HepG2 (cell line): ENCODE measurements around the gene CRAMP1. TPM values are rescaled to one million over a fixed set of nuclear protein-coding genes. Genes with fewer than 3 reads are reported as not detected.

Experiments used
- ATAC-seq: fragments of 200-7000 bp; cut with Tn5 transposase; 3 replicates; pipeline ENCODE4 v1.9.1; 2020; ENCODE audit warnings: mild to moderate bottlenecking, moderate library complexity
- BruUV-seq: library from RNA; stranded (reverse); fragments of 400-500 nt; replicated peaks from 2 replicates; lab custom pipeline; 2021; lab: Mats Ljungman, UMichigan
- CTCF ChIA-PET: fragments of 300-600 bp; formaldehyde crosslinking; extraction: SDS; loops from one replicate; lab custom pipeline; 2021; ENCODE audit warnings: low total read pairs, inconsistent platforms, low intra/inter-chr PET ratio; lab: Yijun Ruan, JAX
- POLR2A ChIA-PET: fragments of 350-600 bp; sonication (Branson Sonifier 250); formaldehyde crosslinking; loops from one replicate; lab custom pipeline; 2020; ENCODE audit warnings: antibody characterized with exemption, inconsistent platforms; lab: Yijun Ruan, JAX
- DNase-seq: peaks from one replicate; pipeline ENCODE4 v3.0.0-alpha.2; 2015; ENCODE audit warnings: low spot score
- FAIRE-seq: peaks from 3 replicates; lab custom pipeline; 2011; peaks lifted over from hg19 to GRCh38; lab: Jason Lieb, UNC
- H2AFZ ChIP-seq: one replicate; pipeline ENCODE4 v1.6.1; 2011; ENCODE audit warnings: low read length, inconsistent platforms
- H3K27ac ChIP-seq: fragments of 300-600 bp; 3 replicates; pipeline ENCODE4 v1.8.0; 2011; ENCODE audit warnings: mixed run types, mild to moderate bottlenecking, mixed read lengths, low read length, inconsistent platforms; ENCODE audit not compliant: insufficient read depth; ENCODE audit errors: extremely low read length
- H3K27me3 ChIP-seq, 2 experiments: fragments of 200-600 bp in 1 of 2; 2 replicates in 1 of 2; 3 replicates in 1 of 2; pipeline versions ENCODE4 v1.6.0 to v1.8.0; 2011; ENCODE audit warnings: low read length in 2 of 2, mild to moderate bottlenecking in 2 of 2, moderate library complexity in 2 of 2, inconsistent platforms in 1 of 2; ENCODE audit not compliant: insufficient read depth in 2 of 2, control insufficient read depth in 1 of 2
- H3K36me3 ChIP-seq, 2 experiments: fragments of 200-600 bp in 1 of 2; replicated peaks in 1 of 2; 2 replicates in 1 of 2; 3 replicates in 1 of 2; pipeline versions ENCODE4 v1.5.1 to v1.8.0; 2011; ENCODE audit warnings: low read length in 2 of 2, inconsistent platforms in 1 of 2; ENCODE audit not compliant: insufficient read depth in 2 of 2, control insufficient read depth in 1 of 2
- H3K4me1 ChIP-seq: 2 replicates; pipeline ENCODE4 v1.5.1; 2012; ENCODE audit warnings: low read length, inconsistent platforms; ENCODE audit not compliant: insufficient read depth
- H3K4me2 ChIP-seq: 2 replicates; pipeline ENCODE4 v1.6.0; 2011; ENCODE audit warnings: low read depth, low read length, inconsistent platforms
- H3K4me3 ChIP-seq, 3 experiments: fragments of 200-600 bp in 1 of 3; sonication (generic), shearing (Covaris generic) in 1 of 3; replicated peaks in 1 of 3; 2 replicates each; pipeline ENCODE4 v1.5.1; 2011 to 2016; ENCODE audit warnings: low read length in 3 of 3, inconsistent platforms in 2 of 3, low read depth in 2 of 3, mild to moderate bottlenecking in 2 of 3, control low read depth in 1 of 3, mixed read lengths in 1 of 3; ENCODE audit not compliant: insufficient read depth in 1 of 3
- H3K79me2 ChIP-seq: one replicate; pipeline ENCODE4 v1.6.1; 2011; ENCODE audit warnings: low read length, inconsistent platforms; ENCODE audit not compliant: insufficient read depth
- H3K9ac ChIP-seq: 2 replicates; pipeline ENCODE4 v1.6.0; 2011; ENCODE audit warnings: mild to moderate bottlenecking, low read depth, low read length, inconsistent platforms; ENCODE audit not compliant: insufficient read depth
- H3K9me3 ChIP-seq: 2 replicates; pipeline ENCODE4 v1.5.1; 2012; ENCODE audit warnings: mild to moderate bottlenecking, low read length
- H4K20me1 ChIP-seq: 2 replicates; pipeline ENCODE4 v1.6.0; 2011; ENCODE audit warnings: inconsistent platforms, mild to moderate bottlenecking, low read length, moderate library complexity; ENCODE audit not compliant: insufficient read depth
- FOSL2 ChIP-seq: sonication (generic); formaldehyde crosslinking; IDR thresholded peaks from 2 replicates; pipeline ENCODE4 v1.4.0; 2020; ENCODE audit warnings: missing genetic modification reagents
- KDM4B ChIP-seq: sonication (generic); formaldehyde crosslinking; IDR thresholded peaks from 2 replicates; pipeline ENCODE4 v1.4.0; 2020; ENCODE audit warnings: missing genetic modification reagents
- ZFX ChIP-seq: sonication (generic); formaldehyde crosslinking; IDR thresholded peaks from 2 replicates; pipeline ENCODE4 v1.4.0; 2020; ENCODE audit warnings: mild to moderate bottlenecking, low read depth, missing genetic modification reagents, moderate library complexity
- ZFY ChIP-seq: sonication (generic); formaldehyde crosslinking; IDR thresholded peaks from 2 replicates; pipeline ENCODE4 v1.4.0; 2020; ENCODE audit warnings: missing genetic modification reagents
- ZKSCAN8 ChIP-seq: IDR thresholded peaks from 2 replicates; pipeline ENCODE4 v1.6.1; 2016; ENCODE audit warnings: borderline replicate concordance, missing genetic modification reagents, missing compliant biosample characterization
- ZNF205 ChIP-seq: IDR thresholded peaks from 2 replicates; pipeline ENCODE4 v1.6.1; 2018; ENCODE audit warnings: missing biosample characterization, missing genetic modification reagents
- ZNF557 ChIP-seq: sonication (generic); formaldehyde crosslinking; IDR thresholded peaks from 2 replicates; pipeline ENCODE4 v1.4.0; 2020; ENCODE audit warnings: missing genetic modification reagents
- WGBS: methylation state at CpG from one replicate; pipeline ENCODE4 v1.1.6; 2017; ENCODE audit warnings: low lambda C conversion rate; 5-methylcytosine and 5-hydroxymethylcytosine counted together
- in situ Hi-C: cut with HindIII; loops from 2 replicates; pipeline ENCODE4 v1.10.0; 2017; ENCODE audit warnings: low pct_unique_long_range_greater_than_20kb; ENCODE audit not compliant: extremely low pct_ligation_motif_present
- intact Hi-C: fragments of 100-400 bp; cut with micrococcal nuclease; formaldehyde crosslinking; loops from one replicate; pipeline ENCODE4 v1.10.0; 2022; ENCODE audit not compliant: unreplicated experiment
- polyA plus RNA-seq, 8 experiments: library from polyadenylated mRNA; depleted of rRNA in 3 of 8; stranded (reverse) in 7 of 8; unstranded in 1 of 8; fragments of >200 nt; fragmentation: Illumina TruSeq in 4 of 8; extraction: Trizol in 4 of 8; gene quantifications; 2 replicates each; pipeline versions ENCODE4 v1.2.1 to v1.2.3, GENCODE V29; 2011 to 2016; ENCODE audit warnings: low read depth in 4 of 8, missing spikeins in 1 of 8, mixed read lengths in 1 of 8; ENCODE audit not compliant: insufficient read depth in 1 of 8
- total RNA-seq, 5 experiments: library from RNA; depleted of rRNA; stranded (reverse); fragments of >200 nt; fragmentation: Illumina TruSeq; extraction: Trizol; gene quantifications; 2 replicates each; pipeline ENCODE4 v1.2.3, GENCODE V29; 2016; ENCODE audit warnings: low read depth in 1 of 5
- TF ChIP-seq, protein P1 (sequence below): sonication (generic); formaldehyde crosslinking; IDR thresholded peaks from 2 replicates; pipeline ENCODE4 v1.5.0; 2020; ENCODE audit warnings: mild to moderate bottlenecking, missing genetic modification reagents, moderate library complexity
- TF ChIP-seq, protein P2 (sequence below): sonication (generic); formaldehyde crosslinking; IDR thresholded peaks from 2 replicates; pipeline ENCODE4 v1.5.0; 2020; ENCODE audit warnings: mild to moderate bottlenecking, missing genetic modification reagents
- TF ChIP-seq, protein P3 (sequence below): IDR thresholded peaks from 2 replicates; pipeline ENCODE4 v1.6.1; 2016; ENCODE audit warnings: missing compliant biosample characterization, missing genetic modification reagents, borderline replicate concordance
- TF ChIP-seq, protein P4 (sequence below): sonication (generic); formaldehyde crosslinking; IDR thresholded peaks from 2 replicates; pipeline ENCODE4 v1.5.1; 2020; ENCODE audit warnings: mild to moderate bottlenecking, missing genetic modification reagents, moderate library complexity

Gene CRAMP1
- total and polyA plus RNA-seq, 2 of the 13 experiments (the other 11 are each of a cell fraction or from before 2014, with no cell fraction given), result 6.8 to 9.7 TPM

DNA sequence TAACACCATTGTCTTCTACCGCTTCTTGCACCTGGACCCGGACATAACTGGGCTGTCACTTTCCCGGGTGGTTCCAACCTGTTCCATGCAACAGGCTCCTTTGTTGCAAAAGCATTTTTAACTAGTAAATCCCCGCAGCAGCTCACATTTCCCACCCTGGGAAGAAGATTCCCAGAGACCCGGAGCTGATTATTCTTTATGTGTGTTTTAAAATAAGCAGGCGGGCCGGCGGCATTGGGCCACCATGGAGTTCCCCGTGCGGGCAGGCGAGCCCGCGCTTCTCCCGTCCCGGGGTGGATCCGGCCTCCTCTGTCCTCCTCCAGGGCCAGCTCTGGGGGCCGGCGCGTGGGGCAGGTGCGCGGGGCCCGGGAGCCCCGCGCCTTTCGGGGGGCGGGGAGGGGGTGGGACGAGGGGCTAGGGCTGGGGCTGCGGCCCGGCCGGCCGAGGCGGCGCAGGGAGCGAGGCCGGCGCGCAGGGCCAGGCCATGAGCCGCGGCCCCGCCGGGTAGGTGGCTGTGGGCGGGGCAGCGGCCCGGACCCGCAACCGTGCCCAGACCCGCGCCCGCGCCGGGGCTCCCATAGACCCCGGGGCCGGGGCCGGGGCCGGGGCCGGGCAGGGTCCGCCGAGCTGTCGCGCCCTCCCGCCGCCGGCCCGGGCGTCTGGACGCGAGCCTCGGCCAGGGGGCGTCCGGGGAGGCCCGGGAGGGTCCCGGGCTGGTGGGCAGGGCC lies 1.7 kb downstream of the CRAMP1 start (continued):
- TF ChIP-seq, protein P1, sequence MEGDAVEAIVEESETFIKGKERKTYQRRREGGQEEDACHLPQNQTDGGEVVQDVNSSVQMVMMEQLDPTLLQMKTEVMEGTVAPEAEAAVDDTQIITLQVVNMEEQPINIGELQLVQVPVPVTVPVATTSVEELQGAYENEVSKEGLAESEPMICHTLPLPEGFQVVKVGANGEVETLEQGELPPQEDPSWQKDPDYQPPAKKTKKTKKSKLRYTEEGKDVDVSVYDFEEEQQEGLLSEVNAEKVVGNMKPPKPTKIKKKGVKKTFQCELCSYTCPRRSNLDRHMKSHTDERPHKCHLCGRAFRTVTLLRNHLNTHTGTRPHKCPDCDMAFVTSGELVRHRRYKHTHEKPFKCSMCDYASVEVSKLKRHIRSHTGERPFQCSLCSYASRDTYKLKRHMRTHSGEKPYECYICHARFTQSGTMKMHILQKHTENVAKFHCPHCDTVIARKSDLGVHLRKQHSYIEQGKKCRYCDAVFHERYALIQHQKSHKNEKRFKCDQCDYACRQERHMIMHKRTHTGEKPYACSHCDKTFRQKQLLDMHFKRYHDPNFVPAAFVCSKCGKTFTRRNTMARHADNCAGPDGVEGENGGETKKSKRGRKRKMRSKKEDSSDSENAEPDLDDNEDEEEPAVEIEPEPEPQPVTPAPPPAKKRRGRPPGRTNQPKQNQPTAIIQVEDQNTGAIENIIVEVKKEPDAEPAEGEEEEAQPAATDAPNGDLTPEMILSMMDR (CRISPR knock-in tag), result no peak
- TF ChIP-seq ZKSCAN8 (CRISPR knock-in tag), result no peak
- no peak for TF ChIP-seq KDM4B (CRISPR knock-in tag)
- peak; percentile 34; the same call in 1 of the 2 replicates for TF ChIP-seq ZFX
- TF ChIP-seq ZFY (CRISPR knock-in tag), result peak; percentile 24; the same call in 1 of the 2 replicates

DNA sequence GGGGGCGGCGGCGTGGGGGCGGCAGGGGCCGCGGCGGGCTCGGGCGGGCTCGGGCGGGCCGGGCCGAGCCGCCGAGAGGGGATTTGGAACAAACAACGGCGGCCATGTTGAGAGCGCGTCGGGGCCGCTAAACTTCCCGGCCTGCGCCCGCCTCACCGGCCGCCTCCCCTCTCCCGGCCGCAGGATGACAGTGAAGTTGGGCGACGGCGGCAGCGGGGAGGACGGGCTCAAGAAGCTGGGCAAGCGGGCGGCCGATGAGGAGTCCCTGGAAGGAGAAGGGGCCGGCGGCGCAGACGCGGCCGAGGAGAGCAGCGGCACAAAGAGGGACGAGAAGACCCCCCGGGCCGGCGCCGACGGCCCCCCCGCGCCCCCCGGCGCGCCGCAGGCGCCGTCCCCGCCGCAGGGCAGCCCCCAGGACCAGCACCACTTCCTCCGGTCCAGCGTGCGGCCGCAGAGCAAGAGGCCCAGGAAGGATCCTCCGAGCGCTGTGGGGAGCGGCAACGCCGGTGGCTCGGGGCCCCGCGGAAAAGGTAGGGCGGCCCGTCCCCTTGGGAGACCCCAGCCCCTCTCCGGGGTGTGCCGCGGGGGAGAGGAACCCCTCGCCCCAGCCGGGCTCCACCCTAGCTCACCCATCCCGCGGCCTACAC lies 2.4 kb downstream of the CRAMP1 start:
- in situ Hi-C loops, result no loop called here
- no peak for DNase-seq
- peak overlapping the region; percentile 52 for H3K27ac ChIP-seq
- WGBS, result 0% methylated on average over 1 of the region's 80 CpGs
- peak overlapping the region; percentile 86 for H3K9ac ChIP-seq
- intact Hi-C loops, result loop anchor here (10.0 kb wide), 1 partner anchor 90 kb away; the partner anchor contains the start of gene MAPK8IP3
- peaks cover 3 to 23% of the 10 kb centered on the region in 2 experiments; a peak in 4 of 5 replicates for H3K36me3 ChIP-seq
- no peak for FAIRE-seq
- BruUV-seq, result no TSS peak
- ChIA-PET CTCF (no interaction called here), POLR2A (interaction anchor here (2.4 kb wide), 1 partner anchor 63 kb away, joined by 6 read pairs; the partner anchor contains the start of gene JPT2)
- H4K20me1 ChIP-seq, result no peaks in the 10 kb centered on the region
- H3K9me3 ChIP-seq, result no peaks in the 10 kb centered on the region
- peak overlapping the region; percentile 97 for H3K4me2 ChIP-seq
- peaks cover 50% of the 10 kb centered on the region for H3K79me2 ChIP-seq
- no peak for ATAC-seq
- no peaks in the 10 kb centered on the region; a peak in 1 of 5 replicates for H3K27me3 ChIP-seq
- H3K4me1 ChIP-seq, result peaks cover 28% of the 10 kb centered on the region
- no peak overlapping the region for H2AFZ ChIP-seq
- peak overlapping the region; percentile 86 to 92 (median 89) for H3K4me3 ChIP-seq
- TF ChIP-seq KDM4B (CRISPR knock-in tag), result no peak
- TF ChIP-seq, protein P2, sequence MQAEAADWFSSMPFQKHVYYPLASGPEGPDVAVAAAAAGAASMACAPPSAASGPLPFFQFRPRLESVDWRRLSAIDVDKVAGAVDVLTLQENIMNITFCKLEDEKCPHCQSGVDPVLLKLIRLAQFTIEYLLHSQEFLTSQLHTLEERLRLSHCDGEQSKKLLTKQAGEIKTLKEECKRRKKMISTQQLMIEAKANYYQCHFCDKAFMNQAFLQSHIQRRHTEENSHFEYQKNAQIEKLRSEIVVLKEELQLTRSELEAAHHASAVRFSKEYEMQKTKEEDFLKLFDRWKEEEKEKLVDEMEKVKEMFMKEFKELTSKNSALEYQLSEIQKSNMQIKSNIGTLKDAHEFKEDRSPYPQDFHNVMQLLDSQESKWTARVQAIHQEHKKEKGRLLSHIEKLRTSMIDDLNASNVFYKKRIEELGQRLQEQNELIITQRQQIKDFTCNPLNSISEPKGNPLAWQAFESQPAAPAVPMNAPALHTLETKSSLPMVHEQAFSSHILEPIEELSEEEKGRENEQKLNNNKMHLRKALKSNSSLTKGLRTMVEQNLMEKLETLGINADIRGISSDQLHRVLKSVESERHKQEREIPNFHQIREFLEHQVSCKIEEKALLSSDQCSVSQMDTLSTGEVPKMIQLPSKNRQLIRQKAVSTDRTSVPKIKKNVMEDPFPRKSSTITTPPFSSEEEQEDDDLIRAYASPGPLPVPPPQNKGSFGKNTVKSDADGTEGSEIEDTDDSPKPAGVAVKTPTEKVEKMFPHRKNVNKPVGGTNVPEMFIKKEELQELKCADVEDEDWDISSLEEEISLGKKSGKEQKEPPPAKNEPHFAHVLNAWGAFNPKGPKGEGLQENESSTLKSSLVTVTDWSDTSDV (CRISPR knock-in tag), result no peak
- TF ChIP-seq ZNF557, result no peak
- TF ChIP-seq, protein P3, sequence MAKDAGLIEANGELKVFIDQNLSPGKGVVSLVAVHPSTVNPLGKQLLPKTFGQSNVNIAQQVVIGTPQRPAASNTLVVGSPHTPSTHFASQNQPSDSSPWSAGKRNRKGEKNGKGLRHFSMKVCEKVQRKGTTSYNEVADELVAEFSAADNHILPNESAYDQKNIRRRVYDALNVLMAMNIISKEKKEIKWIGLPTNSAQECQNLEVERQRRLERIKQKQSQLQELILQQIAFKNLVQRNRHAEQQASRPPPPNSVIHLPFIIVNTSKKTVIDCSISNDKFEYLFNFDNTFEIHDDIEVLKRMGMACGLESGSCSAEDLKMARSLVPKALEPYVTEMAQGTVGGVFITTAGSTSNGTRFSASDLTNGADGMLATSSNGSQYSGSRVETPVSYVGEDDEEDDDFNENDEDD (CRISPR knock-in tag), result no peak
- no peak for TF ChIP-seq FOSL2 (CRISPR knock-in tag)
- TF ChIP-seq, protein P4, sequence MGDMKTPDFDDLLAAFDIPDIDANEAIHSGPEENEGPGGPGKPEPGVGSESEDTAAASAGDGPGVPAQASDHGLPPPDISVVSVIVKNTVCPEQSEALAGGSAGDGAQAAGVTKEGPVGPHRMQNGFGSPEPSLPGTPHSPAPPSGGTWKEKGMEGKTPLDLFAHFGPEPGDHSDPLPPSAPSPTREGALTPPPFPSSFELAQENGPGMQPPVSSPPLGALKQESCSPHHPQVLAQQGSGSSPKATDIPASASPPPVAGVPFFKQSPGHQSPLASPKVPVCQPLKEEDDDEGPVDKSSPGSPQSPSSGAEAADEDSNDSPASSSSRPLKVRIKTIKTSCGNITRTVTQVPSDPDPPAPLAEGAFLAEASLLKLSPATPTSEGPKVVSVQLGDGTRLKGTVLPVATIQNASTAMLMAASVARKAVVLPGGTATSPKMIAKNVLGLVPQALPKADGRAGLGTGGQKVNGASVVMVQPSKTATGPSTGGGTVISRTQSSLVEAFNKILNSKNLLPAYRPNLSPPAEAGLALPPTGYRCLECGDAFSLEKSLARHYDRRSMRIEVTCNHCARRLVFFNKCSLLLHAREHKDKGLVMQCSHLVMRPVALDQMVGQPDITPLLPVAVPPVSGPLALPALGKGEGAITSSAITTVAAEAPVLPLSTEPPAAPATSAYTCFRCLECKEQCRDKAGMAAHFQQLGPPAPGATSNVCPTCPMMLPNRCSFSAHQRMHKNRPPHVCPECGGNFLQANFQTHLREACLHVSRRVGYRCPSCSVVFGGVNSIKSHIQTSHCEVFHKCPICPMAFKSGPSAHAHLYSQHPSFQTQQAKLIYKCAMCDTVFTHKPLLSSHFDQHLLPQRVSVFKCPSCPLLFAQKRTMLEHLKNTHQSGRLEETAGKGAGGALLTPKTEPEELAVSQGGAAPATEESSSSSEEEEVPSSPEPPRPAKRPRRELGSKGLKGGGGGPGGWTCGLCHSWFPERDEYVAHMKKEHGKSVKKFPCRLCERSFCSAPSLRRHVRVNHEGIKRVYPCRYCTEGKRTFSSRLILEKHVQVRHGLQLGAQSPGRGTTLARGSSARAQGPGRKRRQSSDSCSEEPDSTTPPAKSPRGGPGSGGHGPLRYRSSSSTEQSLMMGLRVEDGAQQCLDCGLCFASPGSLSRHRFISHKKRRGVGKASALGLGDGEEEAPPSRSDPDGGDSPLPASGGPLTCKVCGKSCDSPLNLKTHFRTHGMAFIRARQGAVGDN, result peak; percentile 46
- no peak for TF ChIP-seq ZNF205 (CRISPR knock-in tag)
